ENCODE results near the gene ATP11A.

Gene ATP11A

DNA sequence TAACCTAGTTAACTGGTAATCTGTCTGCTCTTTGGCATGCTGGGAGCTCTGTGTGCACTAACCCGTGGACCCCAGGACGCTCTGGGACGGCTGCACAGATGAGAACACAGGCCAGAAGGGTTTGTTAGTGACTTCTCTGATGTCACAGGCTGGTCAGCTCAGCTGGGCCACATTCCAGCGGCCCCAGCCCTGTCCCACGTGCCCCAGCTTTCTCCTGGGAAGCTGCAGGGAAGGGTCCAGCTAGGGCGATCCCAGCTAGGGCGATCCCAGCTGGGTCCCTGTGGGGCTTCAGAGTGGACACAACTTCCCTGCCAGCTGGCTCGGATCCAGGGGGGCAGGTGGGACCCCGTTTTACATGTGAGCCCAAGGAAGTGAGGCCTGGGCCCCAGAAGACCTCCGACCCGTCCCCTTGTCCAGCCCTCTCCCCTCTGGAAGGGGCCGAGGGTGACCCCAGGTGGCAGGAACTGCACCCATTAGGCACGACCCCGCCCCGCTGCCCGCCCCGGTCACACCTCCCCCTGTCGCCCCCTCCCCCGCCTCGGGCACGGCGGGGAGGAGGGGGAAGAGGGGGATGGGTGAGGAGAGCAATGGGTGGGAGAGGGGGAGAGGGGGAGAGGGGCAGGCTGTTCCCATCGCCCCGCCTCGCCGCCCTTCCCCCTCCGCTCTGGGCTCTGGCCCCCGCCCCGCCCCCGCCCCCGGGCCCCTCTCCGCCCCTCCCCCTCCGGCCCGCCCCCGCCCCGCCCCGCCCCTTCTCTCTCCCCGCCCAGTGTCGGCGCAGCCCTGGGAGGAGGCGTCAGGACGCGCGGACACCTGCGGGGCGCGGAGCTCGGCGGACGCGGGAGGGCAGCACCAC lies 204.0 kb downstream of the ATP11A start:
- peak; percentile 80 for DNase-seq (ENCODE audit: low spot score)

DNA sequence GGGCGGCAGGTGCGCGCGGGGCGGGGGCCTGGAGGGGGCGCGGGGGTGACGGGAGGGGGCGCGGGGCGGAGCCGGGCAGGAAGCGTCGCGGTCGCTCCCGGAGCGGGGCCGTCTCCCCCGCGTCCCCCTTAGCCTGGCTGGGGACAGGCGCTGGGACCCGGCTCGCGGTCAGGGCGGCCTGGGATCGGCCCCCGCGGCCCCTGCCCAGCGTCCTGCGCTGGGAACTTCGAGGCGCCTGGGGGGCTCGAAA lies 204.5 kb downstream of the ATP11A start:
- no peak for DNase-seq (ENCODE audit: low spot score)

DNA sequence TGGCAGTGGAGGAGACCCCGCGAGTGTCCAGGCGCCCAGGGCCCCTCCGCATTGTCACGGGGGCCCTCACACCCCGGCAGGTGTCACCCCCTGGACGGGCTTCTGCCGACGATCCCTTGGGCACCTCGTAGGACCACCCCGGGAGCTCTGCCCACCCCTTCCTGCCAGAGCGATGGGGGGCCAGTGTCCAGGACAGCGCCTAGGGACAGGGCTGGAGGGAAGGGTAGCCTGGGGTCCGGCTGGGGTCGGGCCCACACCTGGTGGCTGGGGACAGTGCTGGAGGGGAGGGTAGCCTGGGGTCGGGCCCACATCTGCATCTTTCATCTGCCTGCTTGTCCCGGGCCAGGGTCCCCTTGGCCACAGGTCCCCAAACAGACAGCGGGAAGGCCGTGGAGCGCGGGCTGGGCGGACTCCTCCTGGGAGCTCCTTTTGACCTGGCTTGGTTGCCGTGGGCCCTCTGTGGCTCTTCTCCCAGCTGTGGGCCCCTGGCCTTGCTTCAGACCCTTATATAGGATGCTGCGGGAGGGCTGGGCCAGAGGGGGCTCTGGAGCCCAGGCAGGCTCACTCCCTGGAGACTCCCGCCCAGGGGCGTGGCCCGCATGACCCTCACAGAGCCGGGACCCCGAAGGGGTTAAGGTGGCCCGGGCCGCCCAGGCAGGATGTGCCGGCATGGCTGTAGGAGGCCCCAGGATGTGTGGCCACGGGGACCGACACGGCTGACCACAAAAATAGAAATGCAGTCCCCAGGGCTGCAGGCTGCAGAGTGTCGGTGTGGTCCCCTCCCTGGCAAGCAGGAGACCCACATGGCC lies 205.0 kb downstream of the ATP11A start:
- DNase-seq (ENCODE audit: low spot score), result no peak

- no peak for DNase-seq (ENCODE audit: low spot score)
Measured at GRCh38 chr13:112895521-112896465, 206.0 kb downstream of the ATP11A start.

DNA sequence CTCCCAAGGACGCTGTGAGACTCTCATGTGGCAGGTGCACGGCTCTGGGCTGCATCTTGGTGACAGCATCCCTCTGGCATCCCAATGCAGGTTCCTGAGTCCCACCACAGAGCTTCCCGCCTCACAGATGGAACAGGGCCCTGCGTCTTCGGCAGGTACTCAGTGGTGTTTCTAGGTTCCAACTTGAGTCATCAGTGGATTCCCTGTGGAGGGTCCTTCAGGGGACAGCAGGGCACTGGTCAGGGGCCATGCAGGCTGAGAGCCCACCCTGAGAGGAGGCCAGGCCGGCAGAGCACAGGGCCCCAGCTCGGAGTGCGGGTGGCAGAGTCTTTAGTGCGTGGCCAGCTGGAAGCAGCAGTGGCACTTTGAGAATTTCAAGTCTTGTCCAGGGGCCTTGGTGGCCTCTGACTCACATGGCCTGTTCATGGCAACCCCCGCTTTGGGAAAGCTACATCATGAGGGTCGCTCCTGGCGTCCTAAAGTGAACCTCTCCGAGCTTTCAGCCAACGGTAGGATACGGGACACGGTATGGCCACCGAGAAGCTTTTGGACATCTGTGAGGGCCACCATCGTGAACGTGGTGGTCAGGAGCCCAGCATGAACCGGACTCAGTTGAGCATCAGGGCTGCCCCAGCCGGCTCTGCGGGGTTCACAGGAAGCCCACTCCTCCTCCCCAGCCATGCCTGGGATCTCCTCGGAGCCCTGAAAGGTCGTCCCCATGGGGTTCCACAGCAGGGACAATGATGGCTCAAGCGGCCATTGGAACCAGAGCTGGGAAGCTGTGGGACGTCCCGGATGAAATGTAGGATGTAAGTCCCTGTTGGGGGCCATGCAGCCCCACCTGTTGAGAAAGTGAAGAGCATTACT lies 207.1 kb downstream of the ATP11A start:
- DNase-seq (ENCODE audit: low spot score), result no peak

DNA sequence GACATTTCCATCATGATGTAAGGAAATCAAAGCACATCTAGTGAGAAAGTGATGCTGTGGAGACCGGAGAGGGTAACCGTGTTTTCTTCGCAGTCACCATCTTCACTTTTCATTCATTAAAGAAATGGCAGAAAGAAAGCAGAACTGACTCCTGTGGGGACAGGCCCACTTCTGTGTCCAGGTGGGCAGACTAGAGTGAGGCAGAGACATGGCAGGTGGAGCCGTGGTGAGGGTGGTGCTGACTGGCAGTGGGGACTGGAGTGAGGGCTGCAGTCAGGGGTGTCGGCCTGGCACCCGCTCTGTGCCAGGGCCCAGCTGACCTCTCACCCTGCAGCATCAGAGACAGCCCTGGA lies 207.7 kb downstream of the ATP11A start:
- DNase-seq (ENCODE audit: low spot score), result no peak

GRCh38 chr13:112897956-112898620 lies 208.2 kb downstream of the ATP11A start:
- DNase-seq (ENCODE audit: low spot score), result no peak

DNA sequence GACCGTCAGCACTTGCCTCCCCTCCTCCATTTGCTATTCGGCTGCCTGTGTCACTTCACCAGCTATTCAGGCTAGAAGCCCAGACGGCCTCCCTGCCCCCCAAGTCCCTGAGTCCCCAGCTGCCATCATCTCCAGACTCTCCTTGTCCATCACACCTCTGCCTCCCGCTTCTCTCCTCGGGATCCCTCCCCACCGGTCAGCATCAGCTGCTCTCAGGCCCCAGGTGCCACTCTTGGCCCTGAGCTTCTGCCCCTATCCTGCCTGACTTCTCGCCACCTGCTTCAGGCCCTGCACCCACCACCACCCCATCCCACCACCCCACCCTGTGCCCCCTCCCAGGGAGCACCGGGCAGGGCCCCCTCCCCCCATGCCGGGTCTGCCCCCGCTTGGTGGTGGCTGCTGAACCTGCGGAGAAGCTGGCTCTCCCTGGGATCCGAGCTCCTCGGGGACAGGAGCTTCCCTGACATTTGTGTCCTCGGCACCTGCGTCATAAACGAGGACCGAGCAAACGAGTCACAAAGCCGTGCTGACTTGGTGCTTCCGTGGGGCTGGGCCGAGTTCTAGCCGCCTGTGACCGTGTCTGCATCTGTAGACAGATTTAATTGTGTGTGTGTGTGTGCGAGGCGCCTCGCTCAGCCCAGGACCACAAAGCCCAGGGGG lies 208.9 kb downstream of the ATP11A start:
- no peak for DNase-seq (ENCODE audit: low spot score)

- no peak for DNase-seq (ENCODE audit: low spot score)
Measured at GRCh38 chr13:112899281-112900225, 209.7 kb downstream of the ATP11A start.

DNA sequence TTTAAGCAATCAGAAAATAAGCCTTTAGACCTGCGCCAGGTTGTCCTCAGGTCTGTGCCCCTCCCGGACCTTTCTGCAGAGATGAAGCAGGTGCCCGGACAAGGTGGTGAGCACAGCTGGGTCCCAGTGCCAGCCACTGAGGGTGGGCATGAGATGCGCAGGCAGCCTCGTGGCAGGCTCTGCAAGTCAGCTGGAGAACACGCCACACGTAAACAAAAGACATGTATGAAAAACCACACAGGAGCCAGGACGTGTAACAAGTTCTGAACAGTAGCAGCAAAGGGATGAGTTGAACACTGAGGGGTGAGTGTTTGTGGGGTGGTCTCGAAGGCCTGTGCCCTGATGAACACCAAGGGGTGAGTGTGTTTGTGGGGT lies 210.4 kb downstream of the ATP11A start:
- no peak for DNase-seq (ENCODE audit: low spot score)

DNA sequence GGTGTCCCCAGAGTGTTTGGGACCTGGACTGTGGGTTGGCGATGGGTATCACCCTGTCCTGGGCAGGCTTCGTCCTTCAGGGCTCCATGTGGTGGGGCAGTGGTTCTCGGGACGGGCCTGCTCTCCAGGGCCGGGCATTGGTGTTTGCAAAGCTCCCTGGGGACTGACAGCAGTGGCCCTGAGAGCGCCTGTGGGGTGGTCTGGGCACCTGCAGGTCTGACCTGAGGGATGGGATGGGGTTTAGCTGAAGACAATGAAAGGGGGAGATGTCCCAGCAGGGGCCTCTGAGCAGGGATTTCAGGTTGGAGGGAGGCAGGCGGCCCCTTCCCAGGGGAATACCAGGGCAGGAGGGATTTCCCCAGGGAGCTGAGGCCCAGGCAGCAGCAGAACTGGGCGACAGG lies 210.9 kb downstream of the ATP11A start:
- no peak for DNase-seq (ENCODE audit: low spot score)

DNA sequence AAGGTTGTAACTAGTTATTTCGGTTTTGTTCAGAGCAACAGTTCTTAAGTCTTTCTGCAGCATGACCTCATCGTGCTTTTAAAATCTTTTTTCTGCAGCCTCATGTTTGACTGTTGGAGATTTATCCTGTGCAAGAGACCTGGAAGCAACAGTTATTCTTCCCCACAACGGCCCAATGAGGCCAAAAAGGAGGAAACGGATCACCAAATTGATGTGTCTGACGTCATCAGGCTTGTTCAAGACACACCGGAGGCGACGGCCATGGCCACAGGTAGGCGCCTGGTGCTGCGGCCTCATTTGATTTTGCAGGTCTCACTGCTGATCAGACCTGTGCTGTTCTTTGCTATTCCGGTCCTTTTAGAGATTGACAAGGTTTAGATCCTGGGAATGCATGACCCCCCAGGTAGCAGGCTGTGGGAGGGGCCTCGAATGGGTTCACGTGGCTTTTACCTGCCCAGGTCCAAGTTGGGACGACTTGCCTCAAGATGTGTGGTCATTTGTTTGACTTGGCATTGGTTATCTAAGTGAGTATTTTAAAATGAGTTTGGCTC lies 212.3 kb downstream of the ATP11A start:
- DNase-seq (ENCODE audit: low spot score), result no peak

GRCh38 chr13:112902669-112903068 lies 212.8 kb downstream of the ATP11A start:
- DNase-seq (ENCODE audit: low spot score), result no peak

DNA sequence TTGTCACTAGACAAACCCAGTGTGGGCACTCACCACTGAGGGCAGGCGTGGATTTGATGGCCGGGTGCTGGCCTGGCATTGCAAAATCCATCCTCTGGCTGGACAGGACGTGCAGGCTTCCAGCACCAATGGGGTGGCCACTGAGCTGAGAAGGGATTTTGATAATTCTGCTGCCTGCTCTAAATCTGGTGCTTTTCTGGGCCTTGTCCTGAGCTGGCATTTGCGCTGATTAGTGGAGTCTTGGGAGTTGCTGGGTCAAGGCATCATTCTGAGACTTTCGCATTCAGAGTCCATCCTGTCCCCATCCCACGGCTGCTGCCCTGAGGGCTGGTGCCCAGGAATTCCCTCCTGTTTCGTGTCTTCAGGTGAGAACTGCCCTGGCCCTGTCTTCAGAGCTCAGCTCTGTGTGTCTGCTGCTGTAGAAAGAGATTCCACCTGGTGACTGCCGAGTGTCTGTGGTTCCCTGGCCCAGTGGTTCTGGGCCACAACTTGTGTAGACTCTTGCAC lies 213.3 kb downstream of the ATP11A start:
- no peak for DNase-seq (ENCODE audit: low spot score)

GRCh38 chr13:112903606-112904195 lies 213.9 kb downstream of the ATP11A start:
- DNase-seq (ENCODE audit: low spot score), result no peak

GRCh38 chr13:112904436-112904960 lies 214.7 kb downstream of the ATP11A start:
- DNase-seq (ENCODE audit: low spot score), result no peak

GRCh38 chr13:112905086-112905485 lies 215.2 kb downstream of the ATP11A start:
- DNase-seq (ENCODE audit: low spot score), result no peak

GRCh38 chr13:112905619-112905989 lies 215.8 kb downstream of the ATP11A start:
- DNase-seq (ENCODE audit: low spot score), result no peak

Measured in hepatic stellate cell (primary cell).